Caki2 (cell line): ENCODE measurements around the gene TEDC2. TPM values are rescaled to one million over a fixed set of nuclear protein-coding genes. Genes with fewer than 3 reads are reported as not detected.
"Not testable (repeated sequence)": the region's sequence is repeated elsewhere in the genome, so short reads cannot be mapped to it uniquely, and the experiment has no call there.

ENCODE experiments used
- DNase-seq: peaks from one replicate; pipeline ENCODE4 v3.0.0-alpha.2; 2015; ENCODE audit warnings: low read depth
- in situ Hi-C: cut with HindIII; loops from 2 replicates; pipeline ENCODE4 v1.10.0; 2016; ENCODE audit warnings: low sequenced_read_pairs, low pct_unique_long_range_greater_than_20kb, mixed read lengths
- total RNA-seq: library from RNA; depleted of rRNA; stranded (reverse); fragments of >200 nt; shearing (Covaris generic); gene quantifications from 2 replicates; pipeline ENCODE4 v1.2.3, GENCODE V29; 2014; ENCODE audit warnings: low replicate concordance

The TEDC2 gene
- total RNA-seq, 1 experiment from 2014 or later: 39.9 TPM

DNA sequence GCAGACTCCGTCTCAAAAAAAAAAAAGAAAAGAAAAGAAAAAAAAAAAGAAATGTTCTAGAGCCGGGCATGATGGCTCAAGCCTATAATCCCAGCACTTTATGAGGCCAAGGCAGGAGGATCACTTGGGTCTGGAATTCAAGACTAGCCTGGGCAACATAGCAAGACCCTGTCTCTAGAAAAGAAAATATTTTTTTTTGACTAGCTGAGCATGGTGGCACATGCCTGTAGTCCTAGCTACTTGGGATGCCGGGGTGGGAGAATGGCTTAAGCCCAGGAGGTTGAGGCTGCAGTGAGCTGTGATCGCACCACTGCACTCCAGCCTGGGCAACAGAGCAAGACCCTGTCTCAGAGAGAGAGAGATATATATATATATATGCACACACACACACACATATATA is 24.7 kb upstream of the TEDC2 start:
- in situ Hi-C loops, DNase-seq: not testable (repeated sequence)

- in situ Hi-C loops: no loop called here
- DNase-seq: no peak
These were observed 23.8 kb upstream of the TEDC2 start for GRCh38 chr16:2436110-2436509.

DNA sequence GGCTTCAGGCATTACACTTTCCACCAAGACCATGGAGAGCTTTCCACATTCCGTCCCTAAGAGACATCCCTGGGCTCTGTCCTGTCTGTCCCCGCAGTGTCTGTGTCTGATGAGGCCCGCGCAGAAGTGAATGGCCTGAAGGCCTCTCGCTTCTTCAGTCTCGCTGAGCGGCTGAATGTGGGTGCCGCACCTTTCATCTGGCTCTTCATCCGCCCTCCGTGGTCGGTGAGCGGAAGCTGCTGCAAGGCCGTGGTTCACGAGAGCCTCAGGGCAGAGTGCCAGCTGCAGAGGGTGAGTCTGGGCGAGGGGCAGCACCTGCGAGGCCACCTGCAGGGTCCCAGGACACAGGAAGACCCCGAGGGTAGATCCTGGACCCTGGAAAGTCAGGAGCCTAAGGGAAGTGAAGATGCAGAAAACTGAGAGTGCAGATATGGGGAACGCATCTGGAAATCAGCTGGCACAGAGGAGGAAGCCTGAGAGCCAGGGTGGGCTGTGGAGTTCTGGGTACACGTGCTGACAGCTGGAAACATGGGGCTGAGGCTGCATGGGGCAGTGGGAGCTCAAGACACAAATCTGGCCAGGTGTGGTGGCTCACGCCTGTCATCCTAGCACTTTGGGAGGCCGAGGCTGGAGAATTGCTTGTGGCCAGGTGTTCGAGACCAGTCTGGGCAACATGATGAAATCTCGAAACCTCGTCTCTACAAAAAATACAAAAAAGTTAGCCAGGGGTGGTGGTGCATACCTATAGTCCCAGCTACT is 22.7 kb upstream of the TEDC2 start:
- no peak for DNase-seq
- in situ Hi-C loops: no loop called here

- no peak for DNase-seq
- in situ Hi-C loops: no loop called here
These were observed 21.8 kb upstream of the TEDC2 start for GRCh38 chr16:2438121-2438520.

- no peak for DNase-seq
- in situ Hi-C loops: no loop called here
These were observed 20.3 kb upstream of the TEDC2 start for GRCh38 chr16:2439598-2439997.

DNA sequence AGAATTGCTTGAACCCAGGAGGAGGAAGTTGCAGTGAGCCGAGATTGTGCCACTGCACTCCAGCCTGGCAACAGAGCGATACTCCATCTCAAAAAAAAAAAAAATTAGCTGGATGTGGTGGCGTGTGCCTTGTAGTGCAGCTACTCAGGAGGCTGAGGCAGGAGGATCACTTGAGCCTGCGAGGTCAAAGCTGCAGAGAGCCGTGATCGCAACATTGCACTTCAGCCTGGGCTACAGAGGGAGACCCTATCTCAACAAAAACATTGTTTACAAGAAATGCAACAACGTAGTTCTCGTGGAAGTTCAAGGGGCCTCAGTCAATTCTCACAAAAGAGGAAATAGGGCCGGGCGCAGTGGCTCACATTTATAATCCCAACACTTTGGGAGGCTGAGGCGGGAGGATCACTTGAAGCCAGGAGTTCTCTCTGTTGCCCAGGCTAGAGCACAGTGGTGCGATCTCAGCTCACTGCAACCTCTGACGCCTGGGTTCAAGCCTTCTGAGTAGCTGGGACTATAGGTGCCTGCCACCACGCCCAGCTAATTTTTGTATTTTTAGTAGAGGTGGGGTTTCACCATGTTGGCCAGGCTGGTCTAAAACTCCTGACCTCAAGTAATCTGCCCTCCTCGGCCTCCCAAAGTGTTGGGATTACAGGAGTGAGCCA is 18.6 kb upstream of the TEDC2 start:
- in situ Hi-C loops, DNase-seq: not testable (repeated sequence)

DNA sequence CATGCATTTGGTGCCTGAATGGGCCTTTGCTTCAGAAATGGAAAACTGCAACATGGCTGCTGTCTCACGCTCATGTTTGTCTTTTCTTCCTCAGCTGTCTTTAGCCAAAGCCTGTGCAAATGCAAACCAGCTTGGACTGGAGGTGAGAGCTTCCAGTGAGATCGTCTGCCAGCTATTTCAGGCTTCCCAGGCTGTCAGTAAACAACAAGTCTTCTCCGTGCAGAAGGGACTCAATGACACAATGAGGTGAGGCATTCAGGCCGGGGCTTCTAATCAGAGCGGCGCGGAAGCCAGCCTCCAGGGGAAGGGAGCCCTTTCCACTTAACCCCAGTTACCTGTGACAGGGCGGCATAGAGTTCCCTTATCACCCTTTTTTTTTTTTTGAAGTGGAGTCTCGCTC is 16.4 kb upstream of the TEDC2 start:
- in situ Hi-C loops: no loop called here
- no peak for DNase-seq

GRCh38 chr16:2447920-2448583 is 11.9 kb upstream of the TEDC2 start:
- no peak for DNase-seq
- in situ Hi-C loops: no loop called here

- no peak for DNase-seq
- in situ Hi-C loops: no loop called here
These were observed 10.8 kb upstream of the TEDC2 start for GRCh38 chr16:2449118-2449517.

DNA sequence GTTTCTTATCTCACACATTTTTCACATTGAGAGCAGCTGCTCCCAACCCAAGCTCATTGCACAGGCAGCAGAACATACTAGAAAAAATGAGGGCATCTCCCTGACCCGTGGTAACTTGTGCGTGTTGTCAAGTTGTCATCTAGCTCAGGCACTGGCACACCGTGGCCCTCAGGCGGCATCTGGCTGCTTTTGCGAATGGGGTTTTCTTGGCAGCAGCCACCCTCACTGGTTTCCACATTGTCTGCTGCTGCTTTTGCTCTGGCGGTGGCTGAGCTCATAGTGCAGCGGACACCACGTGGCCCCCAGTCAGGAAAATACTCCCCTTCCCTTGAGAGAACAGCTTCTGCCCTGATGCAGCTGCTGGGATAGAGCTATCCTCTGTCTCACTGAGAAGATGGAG is 9.4 kb upstream of the TEDC2 start:
- in situ Hi-C loops: no loop called here

DNA sequence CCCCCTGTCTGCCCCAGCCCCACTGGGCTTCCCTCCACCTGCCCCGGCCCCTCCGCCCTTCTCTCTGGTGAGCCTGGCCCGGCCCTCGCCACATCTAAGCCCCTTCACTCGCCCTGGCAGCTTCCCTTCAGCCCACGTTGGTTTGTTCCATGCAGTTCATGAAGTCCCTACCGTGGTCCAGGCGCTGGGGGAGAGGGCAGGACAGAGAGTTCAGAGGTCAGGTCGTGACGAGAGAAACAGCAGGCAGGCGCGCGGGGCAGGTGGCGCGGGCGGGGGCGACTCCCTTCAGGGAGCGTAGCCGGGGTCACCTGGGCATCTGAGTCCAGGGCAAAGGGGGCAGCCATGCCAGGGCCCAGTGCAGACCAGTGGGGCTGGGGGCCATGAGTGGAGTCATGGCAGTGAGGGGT is 8.9 kb upstream of the TEDC2 start:
- in situ Hi-C loops: no loop called here

More for the DNA sequence above, 9.4 kb upstream of the TEDC2 start:
- DNase-seq: no peak

GRCh38 chr16:2451851-2452320 is 8.0 kb upstream of the TEDC2 start:
- in situ Hi-C loops: no loop called here
- no peak for DNase-seq

More for the DNA sequence above, 8.9 kb upstream of the TEDC2 start:
- DNase-seq: no peak

DNA sequence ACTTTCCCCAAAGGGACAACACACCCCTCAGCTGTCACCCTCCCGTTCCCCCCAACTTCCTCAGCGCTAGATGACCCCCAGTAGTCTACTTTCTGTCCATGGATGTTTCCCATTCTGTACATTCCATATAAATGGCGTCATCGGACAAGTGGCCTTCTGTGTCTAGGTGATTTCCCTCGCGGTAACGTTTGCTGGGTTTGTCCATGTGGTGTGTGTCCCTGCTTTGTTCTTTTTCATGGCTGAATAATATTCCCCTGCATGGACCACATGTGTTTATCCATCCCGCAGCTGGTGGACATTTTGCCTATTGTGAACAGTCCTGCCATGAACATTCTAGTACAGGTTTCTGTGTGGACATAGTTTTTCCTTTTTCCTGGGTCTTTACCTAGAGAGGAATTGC is 7.3 kb upstream of the TEDC2 start:
- DNase-seq: no peak
- in situ Hi-C loops: no loop called here

DNA sequence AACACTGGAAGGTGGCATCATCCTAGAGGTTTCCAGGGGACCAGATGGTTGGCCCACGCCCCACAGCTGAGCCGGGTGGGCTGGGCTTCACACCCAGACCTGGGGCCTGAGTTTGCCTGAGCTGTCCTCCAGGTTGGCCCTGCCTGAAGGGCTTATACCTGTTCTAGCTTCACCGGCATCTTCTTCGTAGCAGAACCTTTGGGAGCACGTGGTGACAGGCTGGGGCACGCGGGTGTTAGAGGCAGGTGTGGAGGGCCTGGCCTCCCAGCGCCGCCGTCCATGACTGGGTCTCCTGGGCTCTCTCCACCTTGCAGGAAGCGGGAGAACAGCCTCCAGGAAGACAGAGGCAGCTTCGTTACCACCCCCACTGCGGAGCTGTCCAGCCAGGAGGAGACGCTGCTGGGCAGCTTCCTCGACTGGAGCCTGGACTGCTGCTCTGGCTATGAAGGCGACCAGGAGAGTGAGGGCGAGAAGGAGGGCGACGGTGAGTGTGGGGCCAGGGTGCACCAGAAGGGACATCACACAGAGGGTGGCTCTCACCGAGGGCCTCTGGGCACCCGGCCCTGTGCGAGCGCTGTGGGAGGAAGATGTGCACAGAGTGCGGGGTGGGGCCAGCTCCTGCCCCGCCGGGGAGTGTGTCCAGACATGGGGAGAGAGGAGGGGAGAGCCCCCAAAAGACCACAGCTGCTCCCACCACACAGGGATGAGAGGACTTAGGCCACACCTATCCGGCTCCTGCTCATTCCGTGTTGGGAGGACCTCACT is 4.6 kb upstream of the TEDC2 start:
- in situ Hi-C loops: no loop called here
- DNase-seq: no peak

GRCh38 chr16:2456551-2457153 is 3.3 kb upstream of the TEDC2 start:
- no peak for DNase-seq
- in situ Hi-C loops: no loop called here

DNA sequence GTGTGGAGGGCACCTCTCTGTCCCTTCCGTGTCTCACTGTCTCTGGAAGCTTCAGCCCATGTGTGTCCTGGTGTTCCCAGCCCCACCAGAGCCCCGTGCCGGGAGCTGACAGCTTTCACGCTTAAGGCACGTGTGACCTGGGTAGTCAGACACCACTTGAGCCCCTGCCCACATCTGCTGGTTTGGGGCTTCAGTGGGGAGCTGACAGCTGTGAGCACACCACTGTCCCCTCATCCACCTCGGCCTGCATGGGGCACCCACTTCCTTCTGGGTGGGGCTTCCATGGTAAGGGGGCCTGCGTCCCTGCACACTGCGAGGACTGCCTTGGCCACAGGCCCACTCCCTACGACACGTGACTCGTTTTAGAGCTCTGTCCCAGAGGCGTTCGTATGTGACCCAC is 2.6 kb upstream of the TEDC2 start:
- no peak for DNase-seq
- in situ Hi-C loops: no loop called here

- in situ Hi-C loops: no loop called here
These were observed 2.0 kb upstream of the TEDC2 start for GRCh38 chr16:2457946-2458345.

GRCh38 chr16:2458887-2459646 is 842 bp upstream of the TEDC2 start:
- in situ Hi-C loops: no loop called here
- DNase-seq: no peak

More at GRCh38 chr16:2457946-2458345, 2.0 kb upstream of the TEDC2 start:
- no peak for DNase-seq
